HG03520 (cell line): ENCODE data around the gene SIL1.
A peak's percentile ranks its signal among the peaks of the same experiment; 100 is the strongest.
"Not testable (repeated sequence)": the region's sequence is repeated elsewhere in the genome, so short reads cannot be mapped to it uniquely, and the experiment has no call there.

Experiments
- ATAC-seq: cut with Tn5 transposase; IDR thresholded peaks from one replicate; pipeline ENCODE4 v1.9.1; 2021; ENCODE audit warnings: mild to moderate bottlenecking, moderate library complexity; ENCODE audit not compliant: unreplicated experiment

SIL1 gene

GRCh38 chr5:139113892-139114291 is 84.3 kb downstream of the SIL1 start:
- ATAC-seq, result no peak

GRCh38 chr5:139112362-139112761 is 85.8 kb downstream of the SIL1 start:
- ATAC-seq, result not testable (repeated sequence)

- ATAC-seq, result no peak
These were observed 87.5 kb downstream of the SIL1 start for GRCh38 chr5:139110526-139111168.

- no peak for ATAC-seq
These were observed 89.9 kb downstream of the SIL1 start for GRCh38 chr5:139108063-139108824.

- ATAC-seq, result no peak
These were observed 92.5 kb downstream of the SIL1 start for GRCh38 chr5:139105621-139106071.

GRCh38 chr5:139104577-139105276 is 93.4 kb downstream of the SIL1 start:
- no peak for ATAC-seq

GRCh38 chr5:139103762-139104161 is 94.4 kb downstream of the SIL1 start:
- ATAC-seq, result no peak

GRCh38 chr5:139100825-139101224 is 97.3 kb downstream of the SIL1 start:
- ATAC-seq, result no peak

GRCh38 chr5:139094154-139095131 is 103.7 kb downstream of the SIL1 start:
- peak; percentile 94 for ATAC-seq

- ATAC-seq, result no peak
These were observed 105.3 kb downstream of the SIL1 start for GRCh38 chr5:139092741-139093343.

GRCh38 chr5:139091439-139092156 is 106.6 kb downstream of the SIL1 start:
- no peak for ATAC-seq

GRCh38 chr5:139090581-139090980 is 107.6 kb downstream of the SIL1 start:
- ATAC-seq, result no peak

- no peak for ATAC-seq
These were observed 110.1 kb downstream of the SIL1 start for GRCh38 chr5:139088024-139088423.

GRCh38 chr5:139082813-139083498 is 115.2 kb downstream of the SIL1 start:
- no peak for ATAC-seq

- no peak for ATAC-seq
These were observed 118.1 kb downstream of the SIL1 start for GRCh38 chr5:139079991-139080610.

GRCh38 chr5:139079225-139079990 is 118.8 kb downstream of the SIL1 start:
- ATAC-seq, result no peak

GRCh38 chr5:139078345-139078744 is 119.8 kb downstream of the SIL1 start:
- no peak for ATAC-seq

GRCh38 chr5:139077899-139078298 is 120.3 kb downstream of the SIL1 start:
- no peak for ATAC-seq
